GM12864 (cell line): ENCODE data around the gene OGT.

Experiments
- DNase-seq: peaks from one replicate; pipeline ENCODE4 v3.0.0-alpha.2; 2011; ENCODE audit warnings: low read depth
- H3K4me3 ChIP-seq: 2 replicates; pipeline ENCODE4 v1.5.1; 2011; ENCODE audit warnings: mild to moderate bottlenecking, low read depth, low read length, control low read depth
- CTCF ChIP-seq: IDR thresholded peaks from 2 replicates; pipeline ENCODE4 v1.5.1; 2011; ENCODE audit warnings: low read depth, mild to moderate bottlenecking, moderate library complexity, low read length, control low read depth, inconsistent platforms; ENCODE audit errors: missing control alignments

The OGT gene

GRCh38 chrX:71532078-71532752 lies 689 bp upstream of the OGT start:
- no peak for TF ChIP-seq CTCF
- no peak for DNase-seq

GRCh38 chrX:71533516-71533850 lies 579 bp downstream of the OGT start:
- no peak for TF ChIP-seq CTCF

More at GRCh38 chrX:71532078-71532752, 689 bp upstream of the OGT start:
- peak overlapping the region; percentile 57 for H3K4me3 ChIP-seq

GRCh38 chrX:71533851-71534561 lies 1.1 kb downstream of the OGT start:
- TF ChIP-seq CTCF = no peak
- no peak for DNase-seq
- peak overlapping the region; percentile 90 for H3K4me3 ChIP-seq

More at GRCh38 chrX:71533516-71533850, 579 bp downstream of the OGT start:
- DNase-seq = no peak
- peak overlapping the region; percentile 90 for H3K4me3 ChIP-seq

GRCh38 chrX:71534773-71535544 lies 2.1 kb downstream of the OGT start:
- no peak for DNase-seq
- TF ChIP-seq CTCF = no peak
- peak overlapping the region; percentile 90 for H3K4me3 ChIP-seq

- no peak for DNase-seq
- no peak for TF ChIP-seq CTCF
- H3K4me3 ChIP-seq = peak overlapping the region; percentile 48
Observed at GRCh38 chrX:71536285-71536684, 3.4 kb downstream of the OGT start.

- no peak for DNase-seq
- no peak overlapping the region for H3K4me3 ChIP-seq
- no peak for TF ChIP-seq CTCF
Observed at GRCh38 chrX:71537743-71538142, 4.8 kb downstream of the OGT start.
